ENCODE data around the gene PDS5B. TPM values are rescaled to one million over a fixed set of nuclear protein-coding genes. Genes with fewer than 3 reads are reported as not detected.

Gene PDS5B
- total RNA-seq, 4 donors from 2014 or later: 18.0 to 27.3 (median 21.2) TPM

GRCh38 chr13:32736648-32737047 lies 150.4 kb downstream of the PDS5B start:
- H3K4me3 ChIP-seq: peak overlapping the region in 3 of 4 donors; percentile 18 to 42 (median 32)
- in situ Hi-C loops (cut with MboI; ENCODE audit: low sequenced_read_pairs in 4 of 4) (no loop called here), intact Hi-C loops (cut with DNase I; ENCODE audit: low total_unique reads) (no loop called here)
- H3K27ac ChIP-seq: peak overlapping the region; percentile 44 to 62 (median 52)
- no peak for DNase-seq
- no peaks in the 10 kb centered on the region for H3K27me3 ChIP-seq
- H3K36me3 ChIP-seq: no peaks in the 10 kb centered on the region
- peaks cover 12 to 15% of the 10 kb centered on the region in 2 donors for H3K4me1 ChIP-seq
- H3K9me3 ChIP-seq: no peaks in the 10 kb centered on the region
- TF ChIP-seq CTCF (IDR thresholded peaks at IDR 0.05 in 4 of 5, conservative IDR thresholded peaks at IDR 0.05 in 1 of 5) (no peak), POLR2A (IDR thresholded peaks at IDR 0.05) (no peak)
- no peak for ATAC-seq

- in situ Hi-C loops (cut with MboI; ENCODE audit: low sequenced_read_pairs in 4 of 4): no loop called here
- Histone ChIP-seq H3K27ac (peak overlapping the region; percentile 44 to 62 (median 52)), H3K4me3 (peak overlapping the region; percentile 18 to 42 (median 33)), H3K4me1 (peaks cover 7 to 10% of the 10 kb centered on the region in 2 donors), H3K9me3 (no peaks in the 10 kb centered on the region), H3K36me3 (no peaks in the 10 kb centered on the region), H3K27me3 (no peaks in the 10 kb centered on the region)
- no peak for DNase-seq
- TF ChIP-seq CTCF (IDR thresholded peaks at IDR 0.05 in 4 of 5, conservative IDR thresholded peaks at IDR 0.05 in 1 of 5): no peak
- no peak for TF ChIP-seq POLR2A (IDR thresholded peaks at IDR 0.05)
- peak in 1 of 2 donors; percentile 39 for ATAC-seq
- intact Hi-C loops (cut with DNase I; ENCODE audit: low total_unique reads): no loop called here
Observed at GRCh38 chr13:32737111-32737571, 150.9 kb downstream of the PDS5B start.

GRCh38 chr13:32737679-32738078 lies 151.4 kb downstream of the PDS5B start:
- H3K9me3 ChIP-seq: no peaks in the 10 kb centered on the region
- peaks cover 4 to 7% of the 10 kb centered on the region in 2 donors for H3K4me1 ChIP-seq
- H3K27me3 ChIP-seq: no peaks in the 10 kb centered on the region
- TF ChIP-seq CTCF (IDR thresholded peaks at IDR 0.05 in 4 of 5, conservative IDR thresholded peaks at IDR 0.05 in 1 of 5) (no peak), POLR2A (IDR thresholded peaks at IDR 0.05) (no peak)
- H3K36me3 ChIP-seq: no peaks in the 10 kb centered on the region
- in situ Hi-C loops (cut with MboI; ENCODE audit: low sequenced_read_pairs in 4 of 4): no loop called here
- ATAC-seq (no peak), DNase-seq (no peak)
- intact Hi-C loops (cut with DNase I; ENCODE audit: low total_unique reads): no loop called here
- H3K27ac ChIP-seq: peak overlapping the region; percentile 44 to 62 (median 52)
- peak overlapping the region; percentile 18 to 42 (median 33) for H3K4me3 ChIP-seq

GRCh38 chr13:32745509-32745908 lies 159.3 kb downstream of the PDS5B start:
- no peaks in the 10 kb centered on the region for H3K27me3 ChIP-seq
- in situ Hi-C loops (cut with MboI; ENCODE audit: low sequenced_read_pairs in 4 of 4): no loop called here
- no peaks in the 10 kb centered on the region for H3K9me3 ChIP-seq
- no peaks in the 10 kb centered on the region for H3K4me1 ChIP-seq
- intact Hi-C loops (cut with DNase I; ENCODE audit: low total_unique reads): no loop called here
- DNase-seq (no peak), ATAC-seq (no peak)
- TF ChIP-seq POLR2A (IDR thresholded peaks at IDR 0.05): no peak
- no peak overlapping the region for H3K27ac ChIP-seq
- H3K36me3 ChIP-seq: peaks cover 0 to 19% of the 10 kb centered on the region in 2 donors
- H3K4me3 ChIP-seq: no peak overlapping the region

- Histone ChIP-seq H3K27ac (no peak overlapping the region), H3K27me3 (no peaks in the 10 kb centered on the region), H3K9me3 (no peaks in the 10 kb centered on the region), H3K4me1 (no peaks in the 10 kb centered on the region), H3K4me3 (no peak overlapping the region), H3K36me3 (peaks cover 0 to 19% of the 10 kb centered on the region in 2 donors)
- in situ Hi-C loops (cut with MboI; ENCODE audit: low sequenced_read_pairs in 4 of 4): no loop called here
- no peak for ATAC-seq
- TF ChIP-seq POLR2A (IDR thresholded peaks at IDR 0.05) (no peak), CTCF (IDR thresholded peaks at IDR 0.05 in 4 of 5, conservative IDR thresholded peaks at IDR 0.05 in 1 of 5) (no peak)
- intact Hi-C loops (cut with DNase I; ENCODE audit: low total_unique reads): no loop called here
- no peak for DNase-seq
Observed at GRCh38 chr13:32746474-32746873, 160.2 kb downstream of the PDS5B start.

All from gastrocnemius medialis (tissue), 4 donors.